ENCODE data around the gene FAXDC2. TPM values are rescaled to one million over a fixed set of nuclear protein-coding genes. Genes with fewer than 3 reads are reported as not detected.

Gene FAXDC2
- total and polyA plus RNA-seq, 2 donors from 2014 or later: 14.1 to 18.3 TPM

- Histone ChIP-seq H3K27ac (ENCODE audit: low read depth in 2 of 2, low read length in 2 of 2) (no peak overlapping the region), H3K9ac (ENCODE audit: low read length in 3 of 3) (no peak overlapping the region), H3K36me3 (ENCODE audit: control insufficient read depth in 2 of 3, insufficient read depth in 3 of 3, low read length in 3 of 3) (peaks cover 12 to 43% (median 33%) of the 10 kb centered on the region in 3 donors), H3K27me3 (ENCODE audit: control insufficient read depth, insufficient read depth, low read length) (no peaks in the 10 kb centered on the region), H3K4me1 (ENCODE audit: control insufficient read depth in 2 of 3, insufficient read depth in 2 of 3, low read depth in 1 of 3, low read length in 3 of 3) (peaks cover 0 to 11% (median 8%) of the 10 kb centered on the region in 3 donors), H3K9me3 (ENCODE audit: control insufficient read depth in 2 of 3, insufficient read depth in 1 of 3, low read length in 3 of 3) (no peaks in the 10 kb centered on the region), H3K4me3 (ENCODE audit: low read length in 3 of 3) (no peak overlapping the region)
- no peak for TF ChIP-seq CTCF (IDR thresholded peaks at IDR 0.05; ENCODE audit: borderline replicate concordance, extremely low read depth, insufficient read depth)
- intact Hi-C loops (cut with DNase I): no loop called here
- no peak for DNase-seq
- no peak for FAIRE-seq
Measured at GRCh38 chr5:154815025-154815424, 35.4 kb downstream of the FAXDC2 start.

GRCh38 chr5:154813736-154814135 is 36.7 kb downstream of the FAXDC2 start:
- intact Hi-C loops (cut with DNase I): loop anchor here (5.0 kb wide), 1 partner anchor 161 kb away; no protein-coding TSS in a partner anchor
- Histone ChIP-seq H3K27me3 (ENCODE audit: control insufficient read depth, insufficient read depth, low read length) (no peaks in the 10 kb centered on the region), H3K27ac (ENCODE audit: low read depth in 2 of 2, low read length in 2 of 2) (no peak overlapping the region), H3K36me3 (ENCODE audit: control insufficient read depth in 2 of 3, insufficient read depth in 3 of 3, low read length in 3 of 3) (peaks cover 12 to 46% (median 30%) of the 10 kb centered on the region in 3 donors), H3K9me3 (ENCODE audit: control insufficient read depth in 2 of 3, insufficient read depth in 1 of 3, low read length in 3 of 3) (no peaks in the 10 kb centered on the region), H3K4me3 (ENCODE audit: low read length in 3 of 3) (no peak overlapping the region), H3K9ac (ENCODE audit: low read length in 3 of 3) (no peak overlapping the region), H3K4me1 (ENCODE audit: control insufficient read depth in 2 of 3, insufficient read depth in 2 of 3, low read depth in 1 of 3, low read length in 3 of 3) (peaks cover 0 to 11% (median 8%) of the 10 kb centered on the region in 3 donors)
- TF ChIP-seq CTCF (IDR thresholded peaks at IDR 0.05; ENCODE audit: borderline replicate concordance, extremely low read depth, insufficient read depth): no peak
- FAIRE-seq (no peak), DNase-seq (no peak)

GRCh38 chr5:154813158-154813557 is 37.2 kb downstream of the FAXDC2 start:
- Histone ChIP-seq H3K9me3 (ENCODE audit: control insufficient read depth in 2 of 3, insufficient read depth in 1 of 3, low read length in 3 of 3) (no peaks in the 10 kb centered on the region), H3K4me1 (ENCODE audit: control insufficient read depth in 2 of 3, insufficient read depth in 2 of 3, low read depth in 1 of 3, low read length in 3 of 3) (peaks cover 0 to 11% (median 8%) of the 10 kb centered on the region in 3 donors), H3K36me3 (ENCODE audit: control insufficient read depth in 2 of 3, insufficient read depth in 3 of 3, low read length in 3 of 3) (peaks cover 12 to 52% (median 33%) of the 10 kb centered on the region in 3 donors), H3K9ac (ENCODE audit: low read length in 3 of 3) (no peak overlapping the region), H3K27me3 (ENCODE audit: control insufficient read depth, insufficient read depth, low read length) (no peaks in the 10 kb centered on the region), H3K4me3 (ENCODE audit: low read length in 3 of 3) (no peak overlapping the region), H3K27ac (ENCODE audit: low read depth in 2 of 2, low read length in 2 of 2) (no peak overlapping the region)
- DNase-seq (no peak), FAIRE-seq (no peak)
- TF ChIP-seq CTCF (IDR thresholded peaks at IDR 0.05; ENCODE audit: borderline replicate concordance, extremely low read depth, insufficient read depth): no peak
- intact Hi-C loops (cut with DNase I): loop anchor here (5.0 kb wide), 1 partner anchor 161 kb away; no protein-coding TSS in a partner anchor
